Measurements from ENCODE around the gene SPRN.

DNA sequence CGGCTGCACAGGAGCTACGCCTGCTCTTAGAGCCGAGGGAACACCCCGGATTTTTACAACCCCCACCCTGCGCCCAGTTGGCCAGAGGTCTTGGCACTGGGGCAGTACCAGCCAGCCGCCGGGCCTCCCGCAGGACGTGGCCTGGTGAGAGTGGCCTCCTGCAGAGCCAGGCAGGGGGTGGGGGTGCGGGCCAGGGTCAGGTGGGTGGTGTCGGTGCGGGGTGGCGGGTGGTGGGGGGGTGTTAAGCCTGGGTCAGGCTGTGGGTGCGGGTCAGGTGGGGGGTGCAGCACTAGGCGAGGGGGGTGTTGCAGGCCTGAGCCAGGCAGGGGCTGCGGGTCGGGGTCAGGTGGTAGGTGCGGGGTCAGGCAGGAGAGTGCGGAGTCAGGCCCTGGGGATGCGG lies 51.9 kb downstream of the SPRN start:
- TF ChIP-seq, protein P1, sequence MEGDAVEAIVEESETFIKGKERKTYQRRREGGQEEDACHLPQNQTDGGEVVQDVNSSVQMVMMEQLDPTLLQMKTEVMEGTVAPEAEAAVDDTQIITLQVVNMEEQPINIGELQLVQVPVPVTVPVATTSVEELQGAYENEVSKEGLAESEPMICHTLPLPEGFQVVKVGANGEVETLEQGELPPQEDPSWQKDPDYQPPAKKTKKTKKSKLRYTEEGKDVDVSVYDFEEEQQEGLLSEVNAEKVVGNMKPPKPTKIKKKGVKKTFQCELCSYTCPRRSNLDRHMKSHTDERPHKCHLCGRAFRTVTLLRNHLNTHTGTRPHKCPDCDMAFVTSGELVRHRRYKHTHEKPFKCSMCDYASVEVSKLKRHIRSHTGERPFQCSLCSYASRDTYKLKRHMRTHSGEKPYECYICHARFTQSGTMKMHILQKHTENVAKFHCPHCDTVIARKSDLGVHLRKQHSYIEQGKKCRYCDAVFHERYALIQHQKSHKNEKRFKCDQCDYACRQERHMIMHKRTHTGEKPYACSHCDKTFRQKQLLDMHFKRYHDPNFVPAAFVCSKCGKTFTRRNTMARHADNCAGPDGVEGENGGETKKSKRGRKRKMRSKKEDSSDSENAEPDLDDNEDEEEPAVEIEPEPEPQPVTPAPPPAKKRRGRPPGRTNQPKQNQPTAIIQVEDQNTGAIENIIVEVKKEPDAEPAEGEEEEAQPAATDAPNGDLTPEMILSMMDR (IDR thresholded peaks at IDR 0.05), result no peak
- TF ChIP-seq USF2 (CRISPR knock-in tag; IDR thresholded peaks at IDR 0.05) (no peak), ATF2 (CRISPR knock-in tag; IDR thresholded peaks at IDR 0.05; ENCODE audit: borderline replicate concordance, low read depth) (no peak), JAZF1 (CRISPR knock-in tag; IDR thresholded peaks at IDR 0.05) (no peak)
- TF ChIP-seq, protein P2, sequence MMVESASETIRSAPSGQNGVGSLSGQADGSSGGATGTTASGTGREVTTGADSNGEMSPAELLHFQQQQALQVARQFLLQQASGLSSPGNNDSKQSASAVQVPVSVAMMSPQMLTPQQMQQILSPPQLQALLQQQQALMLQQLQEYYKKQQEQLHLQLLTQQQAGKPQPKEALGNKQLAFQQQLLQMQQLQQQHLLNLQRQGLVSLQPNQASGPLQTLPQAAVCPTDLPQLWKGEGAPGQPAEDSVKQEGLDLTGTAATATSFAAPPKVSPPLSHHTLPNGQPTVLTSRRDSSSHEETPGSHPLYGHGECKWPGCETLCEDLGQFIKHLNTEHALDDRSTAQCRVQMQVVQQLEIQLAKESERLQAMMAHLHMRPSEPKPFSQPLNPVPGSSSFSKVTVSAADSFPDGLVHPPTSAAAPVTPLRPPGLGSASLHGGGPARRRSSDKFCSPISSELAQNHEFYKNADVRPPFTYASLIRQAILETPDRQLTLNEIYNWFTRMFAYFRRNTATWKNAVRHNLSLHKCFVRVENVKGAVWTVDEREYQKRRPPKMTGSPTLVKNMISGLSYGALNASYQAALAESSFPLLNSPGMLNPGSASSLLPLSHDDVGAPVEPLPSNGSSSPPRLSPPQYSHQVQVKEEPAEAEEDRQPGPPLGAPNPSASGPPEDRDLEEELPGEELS (CRISPR knock-in tag; IDR thresholded peaks at IDR 0.05), result no peak
- TF ChIP-seq, protein P3, sequence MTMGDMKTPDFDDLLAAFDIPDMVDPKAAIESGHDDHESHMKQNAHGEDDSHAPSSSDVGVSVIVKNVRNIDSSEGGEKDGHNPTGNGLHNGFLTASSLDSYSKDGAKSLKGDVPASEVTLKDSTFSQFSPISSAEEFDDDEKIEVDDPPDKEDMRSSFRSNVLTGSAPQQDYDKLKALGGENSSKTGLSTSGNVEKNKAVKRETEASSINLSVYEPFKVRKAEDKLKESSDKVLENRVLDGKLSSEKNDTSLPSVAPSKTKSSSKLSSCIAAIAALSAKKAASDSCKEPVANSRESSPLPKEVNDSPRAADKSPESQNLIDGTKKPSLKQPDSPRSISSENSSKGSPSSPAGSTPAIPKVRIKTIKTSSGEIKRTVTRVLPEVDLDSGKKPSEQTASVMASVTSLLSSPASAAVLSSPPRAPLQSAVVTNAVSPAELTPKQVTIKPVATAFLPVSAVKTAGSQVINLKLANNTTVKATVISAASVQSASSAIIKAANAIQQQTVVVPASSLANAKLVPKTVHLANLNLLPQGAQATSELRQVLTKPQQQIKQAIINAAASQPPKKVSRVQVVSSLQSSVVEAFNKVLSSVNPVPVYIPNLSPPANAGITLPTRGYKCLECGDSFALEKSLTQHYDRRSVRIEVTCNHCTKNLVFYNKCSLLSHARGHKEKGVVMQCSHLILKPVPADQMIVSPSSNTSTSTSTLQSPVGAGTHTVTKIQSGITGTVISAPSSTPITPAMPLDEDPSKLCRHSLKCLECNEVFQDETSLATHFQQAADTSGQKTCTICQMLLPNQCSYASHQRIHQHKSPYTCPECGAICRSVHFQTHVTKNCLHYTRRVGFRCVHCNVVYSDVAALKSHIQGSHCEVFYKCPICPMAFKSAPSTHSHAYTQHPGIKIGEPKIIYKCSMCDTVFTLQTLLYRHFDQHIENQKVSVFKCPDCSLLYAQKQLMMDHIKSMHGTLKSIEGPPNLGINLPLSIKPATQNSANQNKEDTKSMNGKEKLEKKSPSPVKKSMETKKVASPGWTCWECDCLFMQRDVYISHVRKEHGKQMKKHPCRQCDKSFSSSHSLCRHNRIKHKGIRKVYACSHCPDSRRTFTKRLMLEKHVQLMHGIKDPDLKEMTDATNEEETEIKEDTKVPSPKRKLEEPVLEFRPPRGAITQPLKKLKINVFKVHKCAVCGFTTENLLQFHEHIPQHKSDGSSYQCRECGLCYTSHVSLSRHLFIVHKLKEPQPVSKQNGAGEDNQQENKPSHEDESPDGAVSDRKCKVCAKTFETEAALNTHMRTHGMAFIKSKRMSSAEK (CRISPR knock-in tag; IDR thresholded peaks at IDR 0.05; ENCODE audit: borderline replicate concordance), result no peak

Measured in WTC11 (cell line).